Hematopoietic multipotent progenitor cell treated with erythropoietin and hydrocortisone succinate and interleukin-3 and kit ligand, for 6 days (in vitro differentiated cells): ENCODE data around the gene PPP1R12A.

Experiments
- DNase-seq: peaks from one replicate; pipeline ENCODE4 v3.0.0-alpha.2; 2015

The PPP1R12A gene

DNA sequence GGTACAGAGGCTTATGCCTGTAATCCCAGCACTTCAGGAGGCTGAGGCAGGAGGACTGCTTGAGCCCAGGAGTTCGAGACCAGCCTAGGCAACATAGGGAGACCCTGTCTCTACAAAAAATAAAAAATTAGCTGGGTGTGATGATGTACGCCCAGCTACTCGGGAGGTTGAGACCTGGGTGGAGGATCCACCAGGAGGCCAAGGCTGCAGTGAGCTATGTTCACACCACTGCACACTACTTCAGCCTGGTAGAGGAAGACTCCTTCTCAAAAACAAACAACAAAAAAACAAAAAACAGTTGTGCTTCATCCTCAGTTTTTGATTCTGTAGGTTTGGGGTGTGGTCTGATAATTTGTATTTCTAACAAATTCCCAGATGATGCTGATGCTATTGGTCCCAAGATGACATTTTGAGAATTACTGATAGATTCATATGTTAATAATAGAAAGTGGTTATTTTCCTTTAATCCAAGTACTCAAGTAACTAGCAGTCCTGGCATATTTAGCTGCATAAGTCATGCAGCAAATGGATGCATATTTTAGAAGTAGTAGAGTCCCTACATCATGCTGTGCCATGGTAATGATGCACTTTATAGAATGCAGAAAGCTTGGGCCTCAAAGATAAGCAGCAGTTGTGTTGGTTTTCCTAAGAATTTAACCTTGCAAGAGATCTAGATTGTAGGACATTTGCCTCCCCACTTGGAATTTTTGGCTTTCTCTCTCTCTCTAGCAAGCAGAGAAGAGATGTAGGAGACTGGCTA, 168.0 kb downstream of the PPP1R12A start:
- no peak for DNase-seq

- no peak for DNase-seq
Measured at GRCh38 chr12:79765157-79765556, 169.7 kb downstream of the PPP1R12A start.

GRCh38 chr12:79764641-79765040, 170.3 kb downstream of the PPP1R12A start:
- DNase-seq = no peak

DNA sequence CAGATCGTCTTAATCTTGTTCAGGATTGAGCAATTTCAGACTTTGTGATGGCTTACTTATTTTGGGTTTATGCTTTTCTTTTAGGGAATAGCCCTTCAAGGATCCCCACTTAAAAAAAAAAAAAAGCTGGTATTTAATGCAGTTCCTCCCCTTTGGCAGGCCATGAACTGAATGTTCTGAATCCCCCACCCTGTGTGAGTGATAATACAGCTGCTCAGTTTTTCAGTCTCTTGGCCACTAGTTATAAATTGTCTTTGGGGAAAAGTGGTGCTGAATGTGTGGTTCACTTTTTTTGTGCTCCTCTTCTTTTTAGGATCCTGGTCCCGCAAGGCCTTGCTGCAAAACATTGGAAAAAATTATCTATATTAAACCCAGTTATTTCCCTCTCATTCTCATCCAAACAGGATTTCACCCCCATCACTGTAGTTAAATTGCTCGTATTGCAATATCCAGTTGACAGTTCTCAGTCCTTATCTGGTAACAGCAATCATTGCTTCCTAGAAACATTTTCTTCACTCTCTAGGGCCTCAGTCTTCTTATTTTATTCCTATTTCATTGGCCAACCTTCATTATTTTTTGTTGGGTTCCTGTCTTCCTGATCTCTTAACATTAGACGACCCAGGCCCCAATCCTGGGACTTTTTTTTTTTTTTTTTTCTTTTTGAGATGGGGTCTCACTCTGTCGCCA, 171.0 kb downstream of the PPP1R12A start:
- no peak for DNase-seq

DNA sequence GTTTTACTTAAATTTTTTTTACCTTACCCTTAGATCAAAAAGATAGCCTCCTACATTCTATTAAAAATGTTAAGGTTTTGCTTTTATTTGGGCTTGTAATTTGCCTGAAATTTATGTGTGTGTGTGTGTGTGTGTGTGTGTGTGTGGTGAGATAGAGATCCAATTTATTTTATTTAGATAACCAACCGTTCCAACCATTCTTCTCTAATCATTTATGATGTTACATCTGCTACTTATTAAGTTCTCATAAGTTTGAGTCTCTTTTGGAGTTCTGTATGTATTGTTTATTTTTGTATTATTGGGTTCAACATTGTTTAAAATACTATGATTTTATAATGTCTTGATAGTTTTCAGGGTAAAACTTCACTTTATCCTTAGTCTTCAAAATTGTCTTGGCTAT, 173.6 kb downstream of the PPP1R12A start:
- no peak for DNase-seq

DNA sequence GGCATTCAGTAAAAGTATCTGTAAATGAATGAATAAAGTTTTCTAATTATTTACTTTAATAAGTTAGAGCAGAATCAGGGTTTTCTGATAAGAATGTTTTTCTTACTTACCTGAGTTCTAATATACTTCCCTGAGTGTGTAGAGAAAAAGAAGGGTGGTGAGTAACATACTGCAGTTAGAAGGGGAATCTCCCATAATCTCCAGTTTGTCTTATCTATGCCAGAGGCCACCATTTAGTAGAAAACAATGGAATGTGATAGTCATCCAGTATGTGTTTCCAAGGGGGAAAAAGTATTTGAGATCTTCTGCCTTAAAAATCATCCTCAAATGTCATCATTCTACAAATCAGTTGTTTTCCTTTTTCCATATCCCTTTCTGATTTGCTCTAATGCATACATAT, 187.6 kb downstream of the PPP1R12A start:
- no peak for DNase-seq

- peak; percentile 84 for DNase-seq
Measured at GRCh38 chr12:79737875-79738718, 196.8 kb downstream of the PPP1R12A start.

GRCh38 chr12:79732638-79733037, 202.3 kb downstream of the PPP1R12A start:
- no peak for DNase-seq

DNA sequence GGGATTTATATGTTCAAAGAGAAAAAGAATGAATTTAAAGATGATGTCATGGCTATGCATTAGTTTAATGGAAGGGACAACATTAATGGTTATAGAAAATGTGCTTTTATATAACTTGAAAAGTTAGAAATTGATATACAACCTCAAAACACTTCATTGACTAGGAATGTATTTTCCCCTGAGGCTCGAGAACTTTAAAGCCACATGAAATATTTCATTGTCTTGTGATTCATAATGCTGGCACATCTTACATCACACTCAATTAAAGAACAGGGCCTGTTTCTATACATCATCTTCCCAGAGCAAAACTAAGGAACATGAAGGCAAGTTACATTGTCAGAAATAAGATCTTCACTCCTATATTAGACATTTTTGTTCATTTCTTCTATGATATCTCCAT, 208.9 kb downstream of the PPP1R12A start:
- DNase-seq = no peak
